Lung (tissue), 12 donors: ENCODE measurements around the gene NTM. TPM values are rescaled to one million over a fixed set of nuclear protein-coding genes. Genes with fewer than 3 reads are reported as not detected.

Experiments used
- ATAC-seq: fragments of 200-7000 bp; cut with Tn5 transposase; one replicate; pipeline ENCODE4 v1.9.1; 2020; ENCODE audit warnings: moderate number of reproducible peaks; ENCODE audit not compliant: insufficient read depth, low FRiP score
- DNase-seq, 3 donors: peaks; one replicate each; pipeline ENCODE4 v3.0.0-alpha.2; 2013 to 2017
- H3K27ac ChIP-seq, 2 donors: one replicate each; pipeline ENCODE4 v1.5.1; 2013; ENCODE audit warnings: mild to moderate bottlenecking in 2 of 2, moderate library complexity in 2 of 2, control low read depth in 1 of 2, inconsistent platforms in 1 of 2, low read depth in 1 of 2, low read length in 1 of 2
- H3K27me3 ChIP-seq, 3 donors: one replicate each; pipeline ENCODE4 v1.5.1; 2013; ENCODE audit warnings: low read length in 2 of 3; ENCODE audit not compliant: control insufficient read depth in 3 of 3, insufficient read depth in 3 of 3
- H3K36me3 ChIP-seq, 4 donors: one replicate each; pipeline ENCODE4 v1.5.1; 2013; ENCODE audit warnings: low read length in 4 of 4, mild to moderate bottlenecking in 1 of 4, moderate library complexity in 1 of 4; ENCODE audit not compliant: control insufficient read depth in 4 of 4, insufficient read depth in 4 of 4
- H3K4me1 ChIP-seq, 5 donors: one replicate each; pipeline ENCODE4 v1.5.1; 2013; ENCODE audit warnings: low read length in 5 of 5, mild to moderate bottlenecking in 2 of 5, moderate library complexity in 1 of 5; ENCODE audit not compliant: control insufficient read depth in 5 of 5, insufficient read depth in 5 of 5
- H3K4me3 ChIP-seq: one replicate; pipeline ENCODE4 v1.5.1; 2013; ENCODE audit warnings: mild to moderate bottlenecking, control low read depth, moderate library complexity
- H3K9ac ChIP-seq, 2 donors: one replicate each; pipeline ENCODE4 v1.5.1; 2013; ENCODE audit warnings: low read length in 2 of 2, control low read depth in 1 of 2; ENCODE audit not compliant: insufficient read depth in 1 of 2
- H3K9me3 ChIP-seq, 4 donors: one replicate each; pipeline ENCODE4 v1.5.1; 2013; ENCODE audit warnings: low read length in 3 of 4, mild to moderate bottlenecking in 1 of 4, moderate library complexity in 1 of 4; ENCODE audit not compliant: control insufficient read depth in 4 of 4, insufficient read depth in 3 of 4
- CTCF ChIP-seq: IDR thresholded peaks from 2 replicates; pipeline ENCODE4 v1.5.1; 2012; ENCODE audit warnings: mild to moderate bottlenecking; ENCODE audit errors: control extremely low read depth, extremely low read depth
- WGBS, 2 donors: extraction: QIAGEN DNeasy Blood & Tissue Kit; methylation state at CpG; one replicate each; pipeline ENCODE4 v1.1.7; 2013; 5-methylcytosine and 5-hydroxymethylcytosine counted together
- polyA plus RNA-seq, 2 donors: library from polyadenylated mRNA; stranded (reverse); fragments of 200-250 nt; gene quantifications; one replicate each; pipeline ENCODE4 v1.2.1, GENCODE V29; 2013
- total RNA-seq, 2 donors: library from RNA; depleted of rRNA in 1 of 2; stranded (reverse); fragments of >200 nt in 1 of 2; gene quantifications; one replicate each; pipeline ENCODE4 v1.2.1, GENCODE V29; 2014 to 2021
- donor health status: control.
- donor health status: control.
- donor health status: Bipolar disorder and iron deficiency.
- donor health status: healthy.
- donor health status: DM: yes; HTN: yes; CAD: no.

The NTM gene
- total and polyA plus RNA-seq, 4 donors = 0.39 to 30.9 (median 7.2) TPM

- H3K27me3 ChIP-seq = peaks cover 0 to 8% (median 5%) of the 10 kb centered on the region in 3 donors
- DNase-seq = no peak
- no peak for ATAC-seq
- 88 to 90% methylated on average over 5 of the region's 5 CpGs for WGBS, 2 donors
- H3K36me3 ChIP-seq = no peaks in the 10 kb centered on the region
- no peaks in the 10 kb centered on the region for H3K4me1 ChIP-seq
- no peak overlapping the region for H3K4me3 ChIP-seq
- no peaks in the 10 kb centered on the region for H3K9me3 ChIP-seq
- no peak overlapping the region for H3K9ac ChIP-seq
- H3K27ac ChIP-seq = no peak overlapping the region
- no peak for TF ChIP-seq CTCF
These were observed 380.3 kb downstream of the NTM start for GRCh38 chr11:131750692-131751091.

GRCh38 chr11:131754671-131755070 is 384.3 kb downstream of the NTM start:
- Histone ChIP-seq H3K27ac (no peak overlapping the region), H3K9ac (no peak overlapping the region), H3K27me3 (peaks cover 0 to 6% (median 0%) of the 10 kb centered on the region in 3 donors), H3K4me3 (no peak overlapping the region), H3K4me1 (no peaks in the 10 kb centered on the region), H3K36me3 (no peaks in the 10 kb centered on the region), H3K9me3 (no peaks in the 10 kb centered on the region)
- TF ChIP-seq CTCF = no peak
- no peak for DNase-seq
- 77 to 78% methylated on average over 3 of the region's 3 CpGs for WGBS, 2 donors
- ATAC-seq = no peak

GRCh38 chr11:131756479-131757110 is 386.2 kb downstream of the NTM start:
- Histone ChIP-seq H3K9ac (no peak overlapping the region), H3K4me1 (no peaks in the 10 kb centered on the region), H3K9me3 (no peaks in the 10 kb centered on the region), H3K4me3 (no peak overlapping the region), H3K27me3 (peaks cover 0 to 7% (median 6%) of the 10 kb centered on the region in 3 donors), H3K36me3 (no peaks in the 10 kb centered on the region), H3K27ac (no peak overlapping the region)
- DNase-seq = no peak
- 69 to 72% methylated on average over 6 of the region's 6 CpGs for WGBS, 2 donors
- ATAC-seq = no peak
- no peak for TF ChIP-seq CTCF

- H3K9ac ChIP-seq = no peak overlapping the region
- TF ChIP-seq CTCF = no peak
- no peak overlapping the region for H3K4me3 ChIP-seq
- no peak overlapping the region for H3K27ac ChIP-seq
- H3K9me3 ChIP-seq = peaks cover 0 to 3% (median 0%) of the 10 kb centered on the region in 4 donors
- ATAC-seq (no peak), DNase-seq (no peak)
- no peaks in the 10 kb centered on the region for H3K4me1 ChIP-seq
- H3K27me3 ChIP-seq = peaks cover 0 to 7% (median 6%) of the 10 kb centered on the region in 3 donors
- WGBS, 2 donors = 94% methylated on average over 7 of the region's 7 CpGs
- H3K36me3 ChIP-seq = no peaks in the 10 kb centered on the region
These were observed 388.3 kb downstream of the NTM start for GRCh38 chr11:131758726-131759125.
